ENCODE data around the gene TMEM186. TPM values are rescaled to one million over a fixed set of nuclear protein-coding genes. Genes with fewer than 3 reads are reported as not detected.

TMEM186 gene
- total and polyA plus RNA-seq, 8 donors, result 2.7 to 9.3 (median 4.4) TPM

- 52 to 62% methylated on average over 11 of the region's 11 CpGs for WGBS, 2 donors
- no peak for TF ChIP-seq CTCF (IDR thresholded peaks at IDR 0.05)
- ATAC-seq (no peak), DNase-seq (no peak), FAIRE-seq (no peak)
- Histone ChIP-seq H3K4me3 (no peak overlapping the region), H3K4me1 (no peaks in the 10 kb centered on the region), H3K9me3 (no peaks in the 10 kb centered on the region), H3K27ac (no peak overlapping the region), H3K27me3 (no peaks in the 10 kb centered on the region), H3K36me3 (peaks cover 0 to 49% (median 0%) of the 10 kb centered on the region in 3 donors)
- intact Hi-C loops (cut with DNase I), result no loop called here
Measured at GRCh38 chr16:8774208-8774607, 23.2 kb downstream of the TMEM186 start.

GRCh38 chr16:8773537-8773936 is 23.9 kb downstream of the TMEM186 start:
- ATAC-seq, result peak in 2 of 4 donors; percentile 29 to 30
- Histone ChIP-seq H3K36me3 (peaks cover 0 to 49% (median 4%) of the 10 kb centered on the region in 3 donors), H3K9me3 (no peaks in the 10 kb centered on the region), H3K4me1 (no peaks in the 10 kb centered on the region), H3K27ac (no peak overlapping the region), H3K4me3 (no peak overlapping the region), H3K27me3 (no peaks in the 10 kb centered on the region)
- intact Hi-C loops (cut with DNase I), result no loop called here
- no peak for TF ChIP-seq CTCF (IDR thresholded peaks at IDR 0.05)
- 15 to 24% methylated on average over 3 of the region's 3 CpGs for WGBS, 2 donors
- no peak for DNase-seq
- no peak for FAIRE-seq

- no peaks in the 10 kb centered on the region for H3K4me1 ChIP-seq
- no peak for TF ChIP-seq CTCF (IDR thresholded peaks at IDR 0.05)
- no peak overlapping the region for H3K27ac ChIP-seq
- intact Hi-C loops (cut with DNase I), result no loop called here
- 89 to 90% methylated on average over 12 of the region's 12 CpGs for WGBS, 2 donors
- no peak for ATAC-seq
- no peaks in the 10 kb centered on the region for H3K27me3 ChIP-seq
- DNase-seq, result no peak
- no peaks in the 10 kb centered on the region for H3K9me3 ChIP-seq
- FAIRE-seq, result no peak
- H3K4me3 ChIP-seq, result no peak overlapping the region
- H3K36me3 ChIP-seq, result peaks cover 0 to 43% (median 4%) of the 10 kb centered on the region in 3 donors
Measured at GRCh38 chr16:8768692-8769091, 28.7 kb downstream of the TMEM186 start.

GRCh38 chr16:8768283-8768682 is 29.2 kb downstream of the TMEM186 start:
- H3K27me3 ChIP-seq, result no peaks in the 10 kb centered on the region
- 91 to 95% methylated on average over 12 of the region's 12 CpGs for WGBS, 2 donors
- H3K4me1 ChIP-seq, result no peaks in the 10 kb centered on the region
- no peak for DNase-seq
- peaks cover 0 to 43% (median 4%) of the 10 kb centered on the region in 3 donors for H3K36me3 ChIP-seq
- H3K27ac ChIP-seq, result no peak overlapping the region
- no peak for TF ChIP-seq CTCF (IDR thresholded peaks at IDR 0.05)
- no peak overlapping the region for H3K4me3 ChIP-seq
- no peaks in the 10 kb centered on the region for H3K9me3 ChIP-seq
- FAIRE-seq, result no peak
- no peak for ATAC-seq
- intact Hi-C loops (cut with DNase I), result no loop called here

GRCh38 chr16:8767176-8767575 is 30.3 kb downstream of the TMEM186 start:
- TF ChIP-seq CTCF (IDR thresholded peaks at IDR 0.05), result no peak
- Histone ChIP-seq H3K9me3 (no peaks in the 10 kb centered on the region), H3K4me3 (no peak overlapping the region), H3K27ac (no peak overlapping the region), H3K36me3 (peaks cover 0 to 39% (median 4%) of the 10 kb centered on the region in 3 donors), H3K4me1 (no peaks in the 10 kb centered on the region), H3K27me3 (no peaks in the 10 kb centered on the region)
- intact Hi-C loops (cut with DNase I), result no loop called here
- whole genome bisulfite sequencing, 2 donors, result 94 to 97% methylated on average over 8 of the region's 8 CpGs
- DNase-seq (no peak), FAIRE-seq (no peak), ATAC-seq (no peak)

All from pancreas (tissue), 10 donors.